GM20431 (cell line): Measurements from ENCODE around the gene STRIP2.
"Not testable (repeated sequence)": the region's sequence is repeated elsewhere in the genome, so short reads cannot be mapped to it uniquely, and the experiment has no call there.

Experiments used
- in situ Hi-C: fragments of 300-500 bp; cut with MseI, MboI; formaldehyde crosslinking; loops from one replicate; pipeline ENCODE4 v1.15.0; 2020; ENCODE audit warnings: low sequenced_read_pairs; ENCODE audit not compliant: unreplicated experiment

The STRIP2 gene

GRCh38 chr7:129481376-129481775 lies 47.1 kb downstream of the STRIP2 start:
- in situ Hi-C loops, result not testable (repeated sequence)

- in situ Hi-C loops, result no loop called here
Observed at GRCh38 chr7:129482781-129483180, 48.5 kb downstream of the STRIP2 start.

- in situ Hi-C loops, result no loop called here
Observed at GRCh38 chr7:129489491-129489890, 55.3 kb downstream of the STRIP2 start.

GRCh38 chr7:129492391-129492790 lies 58.2 kb downstream of the STRIP2 start:
- in situ Hi-C loops, result no loop called here

- in situ Hi-C loops, result no loop called here
Observed at GRCh38 chr7:129493555-129493954, 59.3 kb downstream of the STRIP2 start.

- in situ Hi-C loops, result no loop called here
Observed at GRCh38 chr7:129494041-129494440, 59.8 kb downstream of the STRIP2 start.

- in situ Hi-C loops, result no loop called here
Observed at GRCh38 chr7:129495987-129496386, 61.8 kb downstream of the STRIP2 start.

- in situ Hi-C loops, result no loop called here
Observed at GRCh38 chr7:129496653-129497052, 62.4 kb downstream of the STRIP2 start.

- in situ Hi-C loops, result no loop called here
Observed at GRCh38 chr7:129497156-129497555, 62.9 kb downstream of the STRIP2 start.

- in situ Hi-C loops, result no loop called here
Observed at GRCh38 chr7:129498021-129498420, 63.8 kb downstream of the STRIP2 start.

GRCh38 chr7:129499999-129500398 lies 65.8 kb downstream of the STRIP2 start:
- in situ Hi-C loops, result no loop called here

GRCh38 chr7:129501760-129502707 lies 67.8 kb downstream of the STRIP2 start, which contains the start of gene SMKR1:
TSS of gene SMKR1 (plus strand) at chr7:129502531. CDS start at chr7:129502825, 294 bp downstream.
- in situ Hi-C loops, result no loop called here

- in situ Hi-C loops, result no loop called here
Observed at GRCh38 chr7:129502708-129503685, 68.8 kb downstream of the STRIP2 start.

- in situ Hi-C loops, result no loop called here
Observed at GRCh38 chr7:129503725-129504124, 69.5 kb downstream of the STRIP2 start.

- in situ Hi-C loops, result no loop called here
Observed at GRCh38 chr7:129512192-129512591, 78.0 kb downstream of the STRIP2 start.

GRCh38 chr7:129513546-129513945 lies 79.3 kb downstream of the STRIP2 start:
- in situ Hi-C loops, result no loop called here

GRCh38 chr7:129514683-129515082 lies 80.5 kb downstream of the STRIP2 start:
- in situ Hi-C loops, result no loop called here

- in situ Hi-C loops, result no loop called here
Observed at GRCh38 chr7:129515381-129515780, 81.1 kb downstream of the STRIP2 start.

- in situ Hi-C loops, result no loop called here
Observed at GRCh38 chr7:129517931-129518330, 83.7 kb downstream of the STRIP2 start.

GRCh38 chr7:129519464-129519863 lies 85.2 kb downstream of the STRIP2 start:
- in situ Hi-C loops, result no loop called here
